NCI-H2081 treated with DMSO at 0.1 percent for 48 hours (cell line): Measurements from ENCODE around the gene HINT1.

Source experiments
- DNase-seq: peaks from one replicate; lab custom pipeline; 2025; lab: John Stamatoyannopoulos, UW

Gene HINT1

DNA sequence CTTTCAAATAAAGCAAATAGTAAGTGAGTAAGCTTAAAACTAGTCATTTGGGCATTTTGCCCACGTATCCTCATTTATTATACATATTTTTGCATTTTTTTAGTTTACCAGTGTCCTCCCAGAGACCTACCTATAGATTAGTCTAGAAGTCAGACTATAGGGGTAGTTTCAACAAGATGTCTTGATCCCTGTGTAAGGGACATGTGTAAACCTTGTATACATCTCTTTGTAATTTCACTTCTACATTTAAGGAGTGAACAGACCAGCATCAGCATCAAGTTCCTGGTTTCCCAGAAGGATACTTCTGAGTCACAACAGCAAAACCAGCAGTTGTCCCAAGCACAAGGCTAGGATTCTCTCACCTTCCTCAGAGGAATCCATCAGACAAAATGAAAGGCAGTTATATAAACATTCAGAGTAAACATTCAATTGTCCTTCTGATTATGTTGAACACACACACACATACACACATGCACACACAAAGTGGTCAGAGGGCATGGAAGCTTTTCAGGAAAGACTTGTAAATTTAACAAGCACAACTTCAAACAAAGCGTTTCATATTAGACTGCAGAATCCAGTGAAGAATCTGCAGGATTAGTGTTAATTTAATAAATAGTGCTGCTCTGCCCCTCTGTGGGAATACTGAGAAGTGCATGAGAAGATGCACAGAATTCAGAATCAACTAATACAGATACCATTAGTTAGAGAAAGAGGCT is 55.4 kb downstream of the HINT1 start:
- DNase-seq, result no peak
